NCI-H1105 (cell line): ENCODE results near the gene YY1.
"Not testable (repeated sequence)": the region's sequence is repeated elsewhere in the genome, so short reads cannot be mapped to it uniquely, and the experiment has no call there.

Experiments
- DNase-seq: peaks from one replicate; lab custom pipeline; 2025; lab: John Stamatoyannopoulos, UW

Gene YY1

GRCh38 chr14:100243020-100243419, 4.1 kb downstream of the YY1 start:
- DNase-seq = no peak

GRCh38 chr14:100246809-100247428, 8.0 kb downstream of the YY1 start:
- peak; percentile 36 for DNase-seq

GRCh38 chr14:100250732-100251465, 12.0 kb downstream of the YY1 start:
- no peak for DNase-seq

- no peak for DNase-seq
Measured at GRCh38 chr14:100252684-100253083, 13.7 kb downstream of the YY1 start.

GRCh38 chr14:100256339-100256895, 17.5 kb downstream of the YY1 start:
- no peak for DNase-seq

- DNase-seq = no peak
Measured at GRCh38 chr14:100261621-100262020, 22.7 kb downstream of the YY1 start.

GRCh38 chr14:100262545-100262944, 23.6 kb downstream of the YY1 start:
- DNase-seq = no peak

- DNase-seq = no peak
Measured at GRCh38 chr14:100263141-100263540, 24.2 kb downstream of the YY1 start.

- no peak for DNase-seq
Measured at GRCh38 chr14:100267990-100268389, 29.0 kb downstream of the YY1 start.

GRCh38 chr14:100268591-100269207, 29.8 kb downstream of the YY1 start:
- no peak for DNase-seq

- no peak for DNase-seq
Measured at GRCh38 chr14:100271247-100271939, 32.4 kb downstream of the YY1 start.

GRCh38 chr14:100274250-100274649, 35.3 kb downstream of the YY1 start:
- no peak for DNase-seq

GRCh38 chr14:100275214-100275613, 36.3 kb downstream of the YY1 start:
- no peak for DNase-seq

GRCh38 chr14:100278702-100279101, 39.8 kb downstream of the YY1 start:
- DNase-seq = no peak

- no peak for DNase-seq
Measured at GRCh38 chr14:100279133-100279532, 40.2 kb downstream of the YY1 start.

GRCh38 chr14:100279563-100279962, 40.6 kb downstream of the YY1 start:
- no peak for DNase-seq

- no peak for DNase-seq
Measured at GRCh38 chr14:100281286-100282082, 42.5 kb downstream of the YY1 start.

- no peak for DNase-seq
Measured at GRCh38 chr14:100282083-100282350, 43.1 kb downstream of the YY1 start.

- no peak for DNase-seq
Measured at GRCh38 chr14:100282766-100283419, 43.9 kb downstream of the YY1 start.

GRCh38 chr14:100283436-100283835, 44.5 kb downstream of the YY1 start:
- DNase-seq = not testable (repeated sequence)
